MM.1S (cell line): Measurements from ENCODE around the gene CERS6.

Experiments used
- DNase-seq: peaks from one replicate; pipeline ENCODE4 v3.0.0-alpha.2; 2015
- H2AFZ ChIP-seq: fragments of 300-600 bp; sonication (generic); 2 replicates; pipeline ENCODE4 v1.6.0; 2016; ENCODE audit warnings: antibody characterized with exemption, low read length
- H3F3A ChIP-seq: fragments of 300-600 bp; sonication (generic); 2 replicates; pipeline ENCODE4 v1.6.1; 2016; ENCODE audit warnings: mild to moderate bottlenecking, antibody characterized with exemption, low read length, moderate library complexity, mixed read lengths; ENCODE audit not compliant: insufficient read depth
- H3K27ac ChIP-seq: fragments of 300-600 bp; sonication (generic); 2 replicates; pipeline ENCODE4 v1.5.1; 2016; ENCODE audit warnings: mild to moderate bottlenecking, low read length
- H3K27me3 ChIP-seq: fragments of 300-600 bp; sonication (generic); replicated peaks from 2 replicates; pipeline ENCODE4 v1.6.0; 2016; ENCODE audit warnings: low read length; ENCODE audit not compliant: insufficient read depth
- H3K36me3 ChIP-seq: fragments of 300-600 bp; sonication (generic); replicated peaks from 2 replicates; pipeline ENCODE4 v1.6.1; 2016; ENCODE audit warnings: mild to moderate bottlenecking, low read length, mixed read lengths; ENCODE audit not compliant: insufficient read depth
- H3K4me1 ChIP-seq: fragments of 300-600 bp; sonication (generic); 2 replicates; pipeline ENCODE4 v1.6.1; 2016; ENCODE audit warnings: low read length, mixed read lengths
- H3K4me2 ChIP-seq: fragments of 300-600 bp; sonication (generic); 2 replicates; pipeline ENCODE4 v1.6.0; 2016; ENCODE audit warnings: low read depth, low read length
- H3K4me3 ChIP-seq: fragments of 300-600 bp; sonication (generic); 2 replicates; pipeline ENCODE4 v1.5.1; 2016; ENCODE audit warnings: low read length, mixed read lengths
- H3K79me2 ChIP-seq: fragments of 300-600 bp; sonication (generic); 2 replicates; pipeline ENCODE4 v1.6.1; 2016; ENCODE audit warnings: mixed run types, low read length, mixed read lengths
- H3K9ac ChIP-seq: fragments of 300-600 bp; sonication (generic); 2 replicates; pipeline ENCODE4 v1.6.1; 2016; ENCODE audit warnings: low read length, mixed read lengths
- H3K9me2 ChIP-seq: fragments of 300-600 bp; sonication (generic); replicated peaks from 2 replicates; pipeline ENCODE4 v1.6.1; 2016; ENCODE audit warnings: mild to moderate bottlenecking, low read length, mixed read lengths; ENCODE audit not compliant: insufficient read depth
- H3K9me3 ChIP-seq: fragments of 300-600 bp; sonication (generic); replicated peaks from 2 replicates; pipeline ENCODE4 v1.6.1; 2016; ENCODE audit warnings: mild to moderate bottlenecking, low read length, mixed read lengths; ENCODE audit not compliant: insufficient read depth
- H4K20me1 ChIP-seq: fragments of 300-600 bp; sonication (generic); 2 replicates; pipeline ENCODE4 v1.6.1; 2016; ENCODE audit warnings: mild to moderate bottlenecking, low read length, moderate library complexity, mixed read lengths; ENCODE audit not compliant: insufficient read depth
- CTCF ChIP-seq: fragments of 300-600 bp; sonication (generic); IDR thresholded peaks from 2 replicates; pipeline ENCODE4 v1.5.1; 2016; ENCODE audit warnings: antibody characterized with exemption, low read length, mixed read lengths
- EZH2 ChIP-seq: fragments of 300-600 bp; sonication (generic); optimal IDR thresholded peaks from 2 replicates; pipeline ENCODE3; 2017; ENCODE audit warnings: low read depth, mild to moderate bottlenecking, antibody characterized with exemption, low read length, mixed read lengths
- EZH2phosphoT487 ChIP-seq: fragments of 300-600 bp; sonication (generic); IDR thresholded peaks from 2 replicates; pipeline ENCODE4 v1.6.1; 2018; ENCODE audit warnings: antibody characterized with exemption, low read length

CERS6 gene

GRCh38 chr2:168426861-168427260 is 29.2 kb upstream of the CERS6 start:
- Histone ChIP-seq H3K9me3 (no peaks in the 10 kb centered on the region), H3K79me2 (no peaks in the 10 kb centered on the region), H3K4me1 (0 out of 2 replicates have a peak, but pooled peaks cover under 1% of the 10 kb centered on the region), H3K36me3 (no peaks in the 10 kb centered on the region), H2AFZ (no peak overlapping the region), H3K4me3 (no peak overlapping the region), H3K4me2 (no peak overlapping the region), H3F3A (no peaks in the 10 kb centered on the region), H3K27me3 (no peaks in the 10 kb centered on the region), H3K9ac (no peak overlapping the region), H3K27ac (no peak overlapping the region), H4K20me1 (no peaks in the 10 kb centered on the region), H3K9me2 (no peaks in the 10 kb centered on the region)
- DNase-seq, result no peak
- TF ChIP-seq CTCF (no peak), EZH2 (no peak), EZH2phosphoT487 (no peak)

- Histone ChIP-seq H3K27ac (no peak overlapping the region), H3K27me3 (no peaks in the 10 kb centered on the region), H3K36me3 (no peaks in the 10 kb centered on the region), H3K79me2 (no peaks in the 10 kb centered on the region), H2AFZ (no peak overlapping the region), H4K20me1 (no peaks in the 10 kb centered on the region), H3K4me1 (peaks cover 6% of the 10 kb centered on the region; the same call in 1 of the 2 replicates), H3K4me3 (no peak overlapping the region), H3K9me3 (no peaks in the 10 kb centered on the region), H3K4me2 (no peak overlapping the region), H3K9ac (no peak overlapping the region), H3K9me2 (no peaks in the 10 kb centered on the region), H3F3A (peaks cover 5% of the 10 kb centered on the region)
- no peak for TF ChIP-seq EZH2
- no peak for TF ChIP-seq CTCF
- no peak for TF ChIP-seq EZH2phosphoT487
- DNase-seq, result no peak
Observed at GRCh38 chr2:168427451-168427850, 28.6 kb upstream of the CERS6 start.

- Histone ChIP-seq H3K4me1 (peaks cover 14% of the 10 kb centered on the region), H4K20me1 (no peaks in the 10 kb centered on the region), H3K27ac (no peak overlapping the region), H3K4me2 (no peak overlapping the region), H3K27me3 (no peaks in the 10 kb centered on the region), H3K9me2 (no peaks in the 10 kb centered on the region), H3K79me2 (no peaks in the 10 kb centered on the region), H2AFZ (no peak overlapping the region), H3K4me3 (no peak overlapping the region), H3K36me3 (no peaks in the 10 kb centered on the region), H3K9me3 (no peaks in the 10 kb centered on the region), H3K9ac (no peak overlapping the region), H3F3A (peaks cover 13% of the 10 kb centered on the region)
- TF ChIP-seq EZH2phosphoT487 (no peak), CTCF (no peak), EZH2 (no peak)
- no peak for DNase-seq
Observed at GRCh38 chr2:168428431-168428830, 27.6 kb upstream of the CERS6 start.
